SK-N-SH (cell line): ENCODE results near the gene EIF5. TPM values are rescaled to one million over a fixed set of nuclear protein-coding genes. Genes with fewer than 3 reads are reported as not detected.

ENCODE experiments used
- CTCF ChIA-PET: fragments of 300-600, 350-600 bp; formaldehyde crosslinking; extraction: SDS; loops from one replicate; lab custom pipeline; 2021; lab: Yijun Ruan, JAX
- POLR2A ChIA-PET: fragments of 350-600 bp; sonication (Branson Sonifier 250); formaldehyde crosslinking; extraction: SDS; loops from one replicate; lab custom pipeline; 2020; ENCODE audit warnings: antibody characterized with exemption, inconsistent platforms; lab: Yijun Ruan, JAX
- DNase-seq: peaks from one replicate; pipeline ENCODE4 v3.0.0; 2012
- H2AFZ ChIP-seq: fragments of 200-600 bp; sonication (generic); 2 replicates; pipeline ENCODE4 v1.8.1; 2016; ENCODE audit warnings: antibody characterized with exemption, mild to moderate bottlenecking, low read depth
- H3F3A ChIP-seq: fragments of 200-600 bp; sonication (generic); replicated peaks from 2 replicates; pipeline ENCODE3; 2016; ENCODE audit warnings: antibody characterized with exemption, mild to moderate bottlenecking; ENCODE audit not compliant: insufficient read depth
- H3K27ac ChIP-seq, 2 experiments: fragments of 200-500 bp in 1 of 2; fragments of 200-600 bp in 1 of 2; sonication (Bioruptor generic) in 1 of 2; sonication (generic), shearing (Covaris generic) in 1 of 2; 2 replicates each; pipeline versions ENCODE4 v1.5.1 to v1.6.1; 2014 to 2016; ENCODE audit warnings: low read depth in 2 of 2, inconsistent platforms in 1 of 2, low read length in 1 of 2, mild to moderate bottlenecking in 1 of 2, mixed read lengths in 1 of 2
- H3K27me3 ChIP-seq: fragments of 200-600 bp; sonication (generic), shearing (Covaris generic); 2 replicates; pipeline ENCODE4 v1.6.1; 2016; ENCODE audit warnings: mixed run types; ENCODE audit not compliant: insufficient read depth
- H3K36me3 ChIP-seq, 2 experiments: fragments of 200-500 bp in 1 of 2; fragments of 200-600 bp in 1 of 2; sonication (Bioruptor generic) in 1 of 2; sonication (generic) in 1 of 2; replicated peaks in 1 of 2; 2 replicates each; pipeline versions ENCODE3 to v1.5.1; 2014 to 2016; ENCODE audit warnings: low read length in 1 of 2, mild to moderate bottlenecking in 1 of 2; ENCODE audit not compliant: insufficient read depth in 2 of 2, control insufficient read depth in 1 of 2
- H3K4me1 ChIP-seq, 2 experiments: fragments of 200-500 bp in 1 of 2; fragments of 200-600 bp in 1 of 2; sonication (Bioruptor generic) in 1 of 2; sonication (generic), shearing (Covaris generic) in 1 of 2; 2 replicates each; pipeline versions ENCODE4 v1.5.1 to v1.6.1; 2014 to 2016; ENCODE audit warnings: low read depth in 1 of 2, low read length in 1 of 2, mixed run types in 1 of 2; ENCODE audit not compliant: insufficient read depth in 2 of 2, control insufficient read depth in 1 of 2
- H3K4me2 ChIP-seq: fragments of 200-600 bp; sonication (generic), shearing (Covaris generic); 2 replicates; pipeline ENCODE4 v1.6.1; 2017; ENCODE audit warnings: mixed run types
- H3K4me3 ChIP-seq, 2 experiments: fragments of 200-500 bp in 1 of 2; fragments of 200-600 bp in 1 of 2; sonication (Bioruptor generic) in 1 of 2; sonication (generic), shearing (Covaris generic) in 1 of 2; 2 replicates each; pipeline versions ENCODE4 v1.5.1 to v1.8.1; 2014 to 2016; ENCODE audit warnings: low read depth in 2 of 2, inconsistent platforms in 1 of 2, low read length in 1 of 2, mild to moderate bottlenecking in 1 of 2, mixed read lengths in 1 of 2, moderate library complexity in 1 of 2
- H3K79me2 ChIP-seq: fragments of 200-600 bp; sonication (generic); 2 replicates; pipeline ENCODE4 v1.8.1; 2017; ENCODE audit warnings: mild to moderate bottlenecking; ENCODE audit not compliant: insufficient read depth
- H3K9ac ChIP-seq: fragments of 200-600 bp; sonication (generic); 2 replicates; pipeline ENCODE4 v1.6.1; 2017; ENCODE audit warnings: mixed run types
- H3K9me2 ChIP-seq: fragments of 200-600 bp; sonication (generic); 2 replicates; pipeline ENCODE4 v1.6.1; 2017; ENCODE audit warnings: mixed run types
- H3K9me3 ChIP-seq: fragments of 200-600 bp; sonication (generic); 2 replicates; pipeline ENCODE4 v1.6.1; 2017; ENCODE audit warnings: mixed run types, mild to moderate bottlenecking, moderate library complexity
- H4K20me1 ChIP-seq: fragments of 200-600 bp; sonication (generic); 2 replicates; pipeline ENCODE4 v1.6.1; 2017; ENCODE audit warnings: mild to moderate bottlenecking, mixed run types; ENCODE audit not compliant: insufficient read depth
- CHD2 ChIP-seq: fragments of 150-350 bp; IDR thresholded peaks from 2 replicates; pipeline ENCODE4 v1.6.1; 2018; ENCODE audit warnings: low read length; ENCODE audit not compliant: partially characterized antibody
- GABPA ChIP-seq: IDR thresholded peaks from 2 replicates; pipeline ENCODE4 v1.4.0; 2012; ENCODE audit warnings: low read depth, mild to moderate bottlenecking
- GATA2 ChIP-seq: sonication (generic); formaldehyde crosslinking; IDR thresholded peaks from 2 replicates; pipeline ENCODE4 v1.5.0; 2020; ENCODE audit warnings: mild to moderate bottlenecking, missing genetic modification reagents
- MXI1 ChIP-seq: IDR thresholded peaks from 2 replicates; pipeline ENCODE4 v1.6.1; 2012; ENCODE audit warnings: mild to moderate bottlenecking, low read depth, low read length, improper control_type of control experiment
- NRF1 ChIP-seq: IDR thresholded peaks from 2 replicates; pipeline ENCODE4 v1.6.1; 2012; ENCODE audit warnings: low read depth, mild to moderate bottlenecking, low read length
- RFX5 ChIP-seq: IDR thresholded peaks from 2 replicates; pipeline ENCODE4 v1.6.1; 2012; ENCODE audit warnings: mild to moderate bottlenecking, improper control_type of control experiment, low read length
- SIN3A ChIP-seq: IDR thresholded peaks from 2 replicates; pipeline ENCODE4 v1.6.1; 2012; ENCODE audit warnings: low read depth, mild to moderate bottlenecking, low read length, moderate library complexity, borderline replicate concordance
- SMC3 ChIP-seq: IDR thresholded peaks from 2 replicates; pipeline ENCODE4 v1.6.1; 2012; ENCODE audit warnings: low read depth, low read length, improper control_type of control experiment
- TCF12 ChIP-seq: IDR thresholded peaks from 2 replicates; pipeline ENCODE4 v1.4.0; 2012
- TEAD4 ChIP-seq: IDR thresholded peaks from 2 replicates; pipeline ENCODE4 v1.4.0; 2012; ENCODE audit warnings: mild to moderate bottlenecking, borderline replicate concordance; ENCODE audit not compliant: insufficient read depth
- WGBS: methylation state at CpG from one replicate; pipeline ENCODE4 v1.1.6; 2017; ENCODE audit warnings: low lambda C conversion rate; 5-methylcytosine and 5-hydroxymethylcytosine counted together
- polyA plus RNA-seq, 3 experiments: library from polyadenylated mRNA; depleted of rRNA; stranded (reverse); fragments of >200 nt; gene quantifications; 2 replicates each; pipeline ENCODE4 v1.2.3, GENCODE V29; 2012

The EIF5 gene
- polyA plus RNA-seq, 1 of the 3 experiments (the other 2 are of a cell fraction): 127 TPM

DNA sequence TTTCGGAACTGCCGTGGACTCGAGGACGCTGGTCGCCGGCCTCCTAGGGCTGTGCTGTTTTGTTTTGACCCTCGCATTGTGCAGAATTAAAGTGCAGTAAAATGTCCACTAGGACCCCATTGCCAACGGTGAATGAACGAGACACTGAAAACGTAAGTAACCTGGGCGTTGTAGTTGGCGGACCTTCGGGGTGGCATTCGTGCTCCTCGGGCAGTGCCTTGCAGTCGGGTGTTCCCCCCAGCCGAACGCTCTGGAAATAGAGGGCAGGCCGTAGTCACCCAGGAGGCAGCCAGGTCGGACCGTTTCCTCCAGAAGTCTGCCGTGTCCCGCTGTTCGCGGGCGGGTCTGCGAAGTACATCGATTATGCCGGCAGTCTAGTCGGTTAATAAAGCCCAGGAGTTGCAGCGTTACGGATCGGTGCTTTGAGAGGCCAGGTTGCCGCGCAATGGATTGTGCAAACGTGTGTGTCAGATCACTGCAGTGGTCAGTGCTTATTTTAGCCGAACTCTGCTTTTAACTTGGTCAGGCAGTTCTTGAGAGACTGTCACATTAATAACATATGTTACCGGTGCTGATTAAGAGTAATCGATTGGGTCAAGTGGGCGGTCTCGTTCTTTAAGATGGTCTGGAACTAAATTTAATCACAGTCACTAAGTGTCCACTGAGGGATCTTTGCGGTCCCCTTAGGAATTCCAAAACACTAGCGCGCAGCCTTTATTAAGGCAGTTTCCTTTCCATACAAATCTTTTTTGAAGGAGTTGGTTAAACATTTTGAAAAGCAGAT is 52.1 kb downstream of the EIF5 start:
- POLR2A ChIA-PET: interaction anchor here (1.9 kb wide), 1 partner anchor 52 kb away, joined by 8 read pairs; the partner anchor contains the start of gene EIF5
- H3K9me3 ChIP-seq: no peaks in the 10 kb centered on the region
- H3K79me2 ChIP-seq: peaks cover 59% of the 10 kb centered on the region
- peaks cover 0 to 10% of the 10 kb centered on the region in 2 experiments; a peak in 1 of 4 replicates for H3K4me1 ChIP-seq
- DNase-seq: peak; percentile 36
- H2AFZ ChIP-seq: no peak overlapping the region
- H3K27me3 ChIP-seq: no peaks in the 10 kb centered on the region
- H3K9ac ChIP-seq: peak overlapping the region; percentile 97
- WGBS: under 1% methylated on average over 31 of the region's 44 CpGs
- no peaks in the 10 kb centered on the region for H3K9me2 ChIP-seq
- TF ChIP-seq MXI1 (0 out of 2 replicates have a peak, but pooled peaks have one; percentile 31), GABPA (no peak)
- CTCF ChIA-PET: interaction anchor here (0.8 to 1.8 kb wide), 3 partner anchors 8 to 118 kb away, joined by 3 to 8 read pairs (median 4); no protein-coding TSS in a partner anchor
- H4K20me1 ChIP-seq: peaks cover 54% of the 10 kb centered on the region
- peak overlapping the region; percentile 92 for H3K4me2 ChIP-seq
- peaks cover 25% of the 10 kb centered on the region for H3F3A ChIP-seq
- no peaks in the 10 kb centered on the region for H3K36me3 ChIP-seq
- H3K27ac ChIP-seq: peak overlapping the region; percentile 91 to 92
- peak overlapping the region; percentile 92 to 97 for H3K4me3 ChIP-seq

DNA sequence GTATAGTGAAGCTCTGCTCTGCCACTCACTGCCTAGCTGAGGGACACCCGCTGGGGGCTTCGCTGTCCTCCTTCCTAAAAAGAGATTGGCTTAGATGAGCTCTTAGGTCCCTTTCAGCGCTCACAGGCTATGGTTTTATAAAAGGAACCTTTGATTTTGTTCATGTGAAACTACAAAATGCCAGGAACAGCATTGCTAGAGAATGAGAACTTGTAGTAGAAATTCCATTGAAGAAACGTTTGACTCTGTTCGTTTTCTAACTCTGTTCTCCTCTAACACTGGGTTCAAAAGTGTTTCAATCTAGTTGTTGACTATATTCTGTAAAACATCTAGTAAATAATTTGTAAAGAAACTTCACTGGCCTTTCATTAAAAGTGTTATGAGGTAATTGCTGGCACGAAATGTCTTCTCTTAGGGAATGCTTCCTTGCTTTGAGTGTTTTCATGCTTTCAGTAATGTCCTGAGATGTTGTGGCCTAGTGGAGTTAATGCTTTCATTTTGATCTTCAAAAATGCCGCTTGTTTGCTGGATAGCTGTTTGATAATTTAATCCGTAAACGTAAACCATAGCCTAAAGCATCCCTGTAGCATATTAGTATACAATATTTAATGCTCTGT is 52.8 kb downstream of the EIF5 start:
- H3K9ac ChIP-seq: peak overlapping the region; percentile 97
- CTCF ChIA-PET: interaction anchor here (0.8 to 1.2 kb wide), 2 partner anchors 11 to 117 kb away, joined by 3 to 4 read pairs; no protein-coding TSS in a partner anchor
- H3K27me3 ChIP-seq: no peaks in the 10 kb centered on the region
- no peaks in the 10 kb centered on the region for H3K36me3 ChIP-seq
- POLR2A ChIA-PET: no interaction called here
- peaks cover 61% of the 10 kb centered on the region for H4K20me1 ChIP-seq
- H2AFZ ChIP-seq: no peak overlapping the region
- no peaks in the 10 kb centered on the region for H3K9me3 ChIP-seq
- H3K79me2 ChIP-seq: peaks cover 66% of the 10 kb centered on the region
- H3F3A ChIP-seq: peaks cover 26% of the 10 kb centered on the region
- DNase-seq: no peak
- H3K4me3 ChIP-seq: peak overlapping the region; percentile 92 to 97
- 10% methylated on average over 9 of the region's 9 CpGs for WGBS
- H3K9me2 ChIP-seq: no peaks in the 10 kb centered on the region
- peak overlapping the region; percentile 7 to 91; a peak in 3 of 4 replicates for H3K27ac ChIP-seq
- TF ChIP-seq MXI1 (no peak; the same call in 1 of the 2 replicates), SIN3A (0 out of 2 replicates have a peak, but pooled peaks have one; percentile 7), TCF12 (no peak), NRF1 (no peak), SMC3 (no peak), CHD2 (peak; percentile 3), GATA2 (no peak), RFX5 (no peak), TEAD4 (no peak)
- H3K4me1 ChIP-seq: peaks cover 0 to 10% of the 10 kb centered on the region in 2 experiments; a peak in 1 of 4 replicates
- H3K4me2 ChIP-seq: peak overlapping the region; percentile 92
